Thyroid gland (tissue), 4 donors: ENCODE data around the gene FIG4. TPM values are rescaled to one million over a fixed set of nuclear protein-coding genes. Genes with fewer than 3 reads are reported as not detected.

Experiments
- DNase-seq, 2 donors: peaks; one replicate each; pipeline ENCODE4 v3.0.0-alpha.2; 2019
- H3K27ac ChIP-seq, 3 donors: fragments of 200-600 bp; sonication (generic); 1 replicate in 2 of 3; 2 replicates in 1 of 3; pipeline ENCODE4 v1.5.1; 2016 to 2019; ENCODE audit warnings: mild to moderate bottlenecking in 1 of 3, moderate library complexity in 1 of 3
- H3K27me3 ChIP-seq: fragments of 200-600 bp; sonication (generic); one replicate; pipeline ENCODE4 v1.5.1; 2019
- H3K36me3 ChIP-seq, 2 donors: fragments of 200-600 bp; sonication (generic); one replicate each; pipeline ENCODE4 v1.5.1; 2016 to 2019
- H3K4me1 ChIP-seq, 2 donors: fragments of 200-600 bp; sonication (generic); one replicate each; pipeline ENCODE4 v1.5.1; 2017 to 2019
- H3K4me3 ChIP-seq, 3 donors: fragments of 200-600 bp; sonication (generic); replicated peaks in 1 of 3; 1 replicate in 2 of 3; 2 replicates in 1 of 3; pipeline ENCODE4 v1.5.1; 2016; ENCODE audit warnings: mild to moderate bottlenecking in 1 of 3
- H3K9me3 ChIP-seq: fragments of 200-600 bp; sonication (generic); one replicate; pipeline ENCODE4 v1.5.1; 2017
- CTCF ChIP-seq, 6 experiments: fragments of 200-600 bp in 3 of 6; fragments of 450-650 bp in 3 of 6; sonication (generic) in 3 of 6; IDR thresholded peaks; one replicate each; pipeline ENCODE4 v1.5.1; 2016 to 2019; ENCODE audit warnings: antibody characterized with exemption in 6 of 6, mild to moderate bottlenecking in 2 of 6, inconsistent platforms in 1 of 6, moderate library complexity in 1 of 6
- POLR2A ChIP-seq, 2 donors: fragments of 450-650 bp; IDR thresholded peaks; one replicate each; pipeline ENCODE4 v1.6.1; 2017; ENCODE audit warnings: antibody characterized with exemption in 2 of 2, mild to moderate bottlenecking in 2 of 2, moderate library complexity in 1 of 2
- WGBS, 2 donors: methylation state at CpG; one replicate each; pipeline ENCODE4 v1.1.5; 2017; 5-methylcytosine and 5-hydroxymethylcytosine counted together
- intact Hi-C: fragments of 100-400 bp; cut with DNase I; formaldehyde crosslinking; loops from one replicate; pipeline ENCODE4 v1.15.1; 2023
- total RNA-seq, 4 donors: library from RNA; depleted of rRNA; stranded (reverse); fragments of >200 nt; gene quantifications; one replicate each; pipeline ENCODE4 v1.2.3, GENCODE V29; 2016

FIG4 gene
- total RNA-seq, 4 donors from 2014 or later, result 11.7 to 17.0 (median 16.6) TPM

GRCh38 chr6:109766167-109766566 lies 75.1 kb downstream of the FIG4 start:
- Histone ChIP-seq H3K27ac (no peak overlapping the region), H3K9me3 (no peaks in the 10 kb centered on the region), H3K4me1 (no peaks in the 10 kb centered on the region), H3K36me3 (peaks cover 0 to 3% of the 10 kb centered on the region in 2 donors), H3K4me3 (no peak overlapping the region), H3K27me3 (no peaks in the 10 kb centered on the region)
- no peak for DNase-seq
- WGBS, 2 donors, result 95 to 100% methylated on average over 3 of the region's 3 CpGs
- intact Hi-C loops, result no loop called here
- no peak for TF ChIP-seq CTCF (IDR thresholded peaks at IDR 0.05)
- no peak for TF ChIP-seq POLR2A (IDR thresholded peaks at IDR 0.05)

- TF ChIP-seq POLR2A (IDR thresholded peaks at IDR 0.05) (no peak), CTCF (IDR thresholded peaks at IDR 0.05) (no peak)
Measured at GRCh38 chr6:109767961-109768360, 76.9 kb downstream of the FIG4 start.

GRCh38 chr6:109768485-109768884 lies 77.4 kb downstream of the FIG4 start:
- no peak overlapping the region for H3K4me3 ChIP-seq
- no peaks in the 10 kb centered on the region for H3K4me1 ChIP-seq
- 87 to 89% methylated on average over 5 of the region's 5 CpGs for WGBS, 2 donors
- TF ChIP-seq CTCF (IDR thresholded peaks at IDR 0.05) (no peak), POLR2A (IDR thresholded peaks at IDR 0.05) (no peak)
- H3K27me3 ChIP-seq, result no peaks in the 10 kb centered on the region
- H3K9me3 ChIP-seq, result no peaks in the 10 kb centered on the region
- no peak overlapping the region for H3K27ac ChIP-seq
- H3K36me3 ChIP-seq, result no peaks in the 10 kb centered on the region
- no peak for DNase-seq
- intact Hi-C loops, result no loop called here

More at GRCh38 chr6:109767961-109768360, 76.9 kb downstream of the FIG4 start:
- H3K9me3 ChIP-seq, result no peaks in the 10 kb centered on the region
- H3K4me3 ChIP-seq, result no peak overlapping the region
- DNase-seq, result no peak
- WGBS, 2 donors, result 70 to 86% methylated on average over 3 of the region's 3 CpGs
- H3K4me1 ChIP-seq, result no peaks in the 10 kb centered on the region
- no peaks in the 10 kb centered on the region for H3K27me3 ChIP-seq
- intact Hi-C loops, result no loop called here
- no peak overlapping the region for H3K27ac ChIP-seq
- no peaks in the 10 kb centered on the region for H3K36me3 ChIP-seq

- no peak overlapping the region for H3K27ac ChIP-seq
- no peaks in the 10 kb centered on the region for H3K27me3 ChIP-seq
- no peak overlapping the region for H3K4me3 ChIP-seq
- H3K36me3 ChIP-seq, result no peaks in the 10 kb centered on the region
- no peaks in the 10 kb centered on the region for H3K9me3 ChIP-seq
- TF ChIP-seq POLR2A (IDR thresholded peaks at IDR 0.05), result no peak
- TF ChIP-seq CTCF (IDR thresholded peaks at IDR 0.05), result no peak
- H3K4me1 ChIP-seq, result no peaks in the 10 kb centered on the region
- no peak for DNase-seq
- intact Hi-C loops, result no loop called here
- 89 to 93% methylated on average over 3 of the region's 3 CpGs for WGBS, 2 donors
Measured at GRCh38 chr6:109769213-109769612, 78.1 kb downstream of the FIG4 start.

GRCh38 chr6:109770047-109770446 lies 79.0 kb downstream of the FIG4 start:
- no peaks in the 10 kb centered on the region for H3K9me3 ChIP-seq
- TF ChIP-seq CTCF (IDR thresholded peaks at IDR 0.05) (no peak), POLR2A (IDR thresholded peaks at IDR 0.05) (no peak)
- no peaks in the 10 kb centered on the region for H3K4me1 ChIP-seq
- no peaks in the 10 kb centered on the region for H3K36me3 ChIP-seq
- 95 to 96% methylated on average over 2 of the region's 2 CpGs for WGBS, 2 donors
- H3K4me3 ChIP-seq, result no peak overlapping the region
- no peak overlapping the region for H3K27ac ChIP-seq
- DNase-seq, result no peak
- intact Hi-C loops, result no loop called here
- no peaks in the 10 kb centered on the region for H3K27me3 ChIP-seq
